ENCODE measurements around the gene POR.

Gene POR

GRCh38 chr7:75915416-75916156 is 631 bp downstream of the POR start:
- no peak for DNase-seq (ENCODE audit: low read depth in 1 of 2, low spot score in 1 of 2)

DNA sequence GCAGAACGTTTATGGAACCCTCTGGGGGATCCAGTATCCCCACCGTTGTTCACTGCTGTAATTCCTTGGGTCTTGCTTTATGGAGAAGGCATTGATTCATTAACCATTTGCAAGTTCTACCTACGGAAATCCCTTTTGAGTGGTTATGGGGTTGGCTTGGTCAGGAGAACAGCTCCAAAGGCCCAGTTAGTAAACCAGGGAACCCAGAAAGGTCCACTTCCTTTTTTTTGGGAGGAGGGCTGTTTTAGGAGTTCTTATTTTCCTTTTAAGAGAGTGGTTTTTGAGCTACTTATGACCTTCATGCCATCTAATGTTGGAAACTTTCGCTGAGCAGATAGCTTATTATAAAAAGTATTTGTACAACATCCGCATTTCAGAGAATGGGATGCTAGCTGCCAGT is 1.3 kb downstream of the POR start:
- no peak for DNase-seq (ENCODE audit: low read depth in 1 of 2, low spot score in 1 of 2)

DNA sequence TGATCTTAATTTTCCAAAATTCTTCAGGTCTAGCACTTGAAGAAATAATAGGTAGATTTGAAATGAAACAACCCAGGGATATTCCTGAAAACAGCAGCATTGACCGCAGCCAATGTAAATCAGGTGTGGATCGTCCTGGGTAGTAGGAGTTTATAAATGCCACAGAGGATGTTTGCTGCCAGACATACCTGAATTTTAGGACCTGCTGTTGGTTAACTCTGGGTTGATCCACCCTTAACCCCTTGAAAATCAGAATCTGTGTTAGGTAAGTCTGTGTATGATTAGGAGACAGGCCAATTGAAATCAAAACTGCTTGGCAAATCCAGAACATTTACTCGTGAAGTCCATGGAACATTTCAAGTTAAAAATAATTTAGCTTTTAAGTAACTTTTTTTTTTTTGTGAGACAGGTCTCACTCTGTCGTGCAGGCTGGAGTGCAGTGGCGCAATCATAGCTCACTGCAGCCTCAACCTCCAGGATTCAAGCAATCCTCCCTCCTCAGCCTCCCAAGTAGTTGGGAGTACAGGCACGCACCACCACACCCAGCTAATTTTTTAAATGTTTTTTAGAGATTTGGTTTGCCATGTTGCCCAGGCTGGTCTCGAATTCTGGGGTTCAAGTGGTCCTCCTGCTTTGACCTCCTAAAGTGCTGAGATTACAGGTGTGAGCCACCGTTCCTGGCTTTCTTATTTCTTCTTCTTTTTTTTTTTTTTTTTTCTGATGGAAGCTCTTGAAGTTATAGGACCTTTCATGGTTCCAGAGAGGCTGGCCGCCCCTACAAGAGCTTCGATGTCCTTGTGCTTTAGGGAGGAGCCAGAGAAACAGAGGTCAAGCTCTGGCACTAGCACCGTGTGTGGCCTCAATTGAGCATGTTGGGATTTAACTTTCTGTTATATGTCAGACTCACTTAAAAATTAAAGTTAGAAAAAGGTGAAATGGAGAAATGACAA is 2.0 kb downstream of the POR start:
- no peak for DNase-seq (ENCODE audit: low read depth in 1 of 2, low spot score in 1 of 2)

GRCh38 chr7:75920431-75921161 is 5.6 kb downstream of the POR start:
- peak in 1 of 2 donors; percentile 33 for DNase-seq (ENCODE audit: low read depth in 1 of 2, low spot score in 1 of 2)

GRCh38 chr7:75921479-75921878 is 6.5 kb downstream of the POR start:
- DNase-seq (ENCODE audit: low read depth in 1 of 2, low spot score in 1 of 2): no peak

- DNase-seq (ENCODE audit: low read depth in 1 of 2, low spot score in 1 of 2): no peak
These were observed 8.1 kb downstream of the POR start for GRCh38 chr7:75922966-75923603.

DNA sequence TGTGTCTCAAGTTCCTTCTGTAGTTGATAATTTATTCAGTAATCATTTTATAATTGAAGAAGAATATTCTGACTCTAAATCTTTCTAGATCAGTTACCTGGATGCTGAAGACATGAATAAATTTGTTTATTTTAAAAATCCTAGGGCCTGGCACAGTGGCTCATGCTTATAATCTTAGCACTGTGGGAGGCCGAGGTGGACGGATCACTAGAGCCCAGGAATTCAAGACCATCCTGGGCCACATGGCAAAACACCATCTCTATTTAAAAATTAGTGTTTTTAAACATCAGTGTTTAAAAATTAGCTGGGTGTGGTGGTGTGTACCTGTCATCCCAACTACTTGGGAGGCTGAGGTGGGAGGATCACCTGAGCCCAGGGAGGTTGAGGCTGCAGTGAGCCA is 9.3 kb downstream of the POR start:
- no peak for DNase-seq (ENCODE audit: low read depth in 1 of 2, low spot score in 1 of 2)

DNA sequence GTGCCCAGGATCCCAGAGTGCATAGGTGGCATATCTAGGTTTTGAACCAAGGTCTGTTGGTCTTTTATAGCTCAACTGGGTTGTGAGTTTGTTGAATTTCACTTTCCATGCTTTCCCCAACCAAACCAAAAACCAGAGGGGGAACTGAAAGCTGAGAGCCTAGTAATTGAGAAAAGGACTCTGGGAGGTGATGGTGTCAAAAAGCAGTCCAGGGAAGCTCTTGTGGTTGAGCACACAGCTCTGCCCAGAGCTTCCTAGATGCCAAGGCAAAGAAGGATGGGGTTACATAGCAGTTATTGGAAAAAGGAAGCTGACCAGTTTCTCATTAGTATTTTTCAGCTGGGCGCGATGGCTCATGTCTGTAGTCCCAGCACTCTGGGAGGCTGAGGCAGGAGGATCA is 9.9 kb downstream of the POR start:
- DNase-seq (ENCODE audit: low read depth in 1 of 2, low spot score in 1 of 2): no peak

DNA sequence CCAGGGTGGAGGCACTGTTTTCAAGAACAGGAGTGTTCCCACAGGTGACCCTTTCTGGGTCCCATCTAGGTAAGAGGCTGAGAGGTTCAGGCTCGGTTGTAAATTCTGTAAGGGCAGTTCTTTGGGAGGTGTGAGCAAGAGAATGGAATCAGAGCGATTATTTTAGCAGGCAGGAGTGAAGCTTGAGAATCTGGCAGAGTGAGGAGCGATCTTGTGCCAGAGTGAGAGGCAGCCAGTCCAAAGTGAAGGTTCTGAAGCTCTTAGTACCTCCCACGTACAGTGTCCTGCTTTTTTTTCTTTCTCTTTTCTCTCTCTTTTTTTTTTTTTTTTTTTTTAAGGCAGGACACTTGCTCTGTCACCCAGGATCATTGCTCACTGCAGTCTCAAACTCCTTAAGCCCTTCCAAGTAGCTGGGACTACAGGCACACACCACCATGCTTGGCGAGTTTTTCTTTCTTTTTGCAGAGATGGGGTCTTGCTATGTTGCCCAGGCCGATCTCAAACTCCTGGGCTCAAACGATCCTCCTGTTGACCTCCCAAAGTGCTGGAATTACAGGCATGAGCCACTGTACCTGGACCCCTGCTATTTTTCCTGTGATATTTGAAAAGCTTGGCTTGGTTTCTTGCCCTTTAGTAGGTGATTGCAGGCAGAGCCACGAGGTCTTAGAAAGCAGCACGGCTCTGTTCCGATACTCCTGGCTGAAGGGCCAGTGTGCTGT is 10.9 kb downstream of the POR start:
- DNase-seq (ENCODE audit: low read depth in 1 of 2, low spot score in 1 of 2): no peak

DNA sequence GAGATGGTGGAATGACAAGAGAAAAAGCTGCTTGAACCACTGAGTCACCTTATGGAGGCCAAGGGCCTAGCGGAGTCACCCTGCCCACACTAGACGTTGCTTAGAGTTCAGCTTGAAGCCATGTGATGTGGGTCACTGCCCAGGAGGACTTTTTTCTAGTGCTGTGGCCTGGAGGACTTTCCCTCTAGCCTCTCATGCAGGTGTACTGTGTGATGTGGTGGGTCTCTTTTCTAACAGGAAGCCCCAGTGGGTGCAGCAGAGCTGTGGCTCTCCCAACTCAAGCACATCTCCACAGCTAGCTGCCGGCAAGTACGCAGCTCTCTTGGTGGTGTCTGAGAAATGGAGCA is 13.6 kb downstream of the POR start:
- DNase-seq (ENCODE audit: low read depth in 1 of 2, low spot score in 1 of 2): no peak

DNA sequence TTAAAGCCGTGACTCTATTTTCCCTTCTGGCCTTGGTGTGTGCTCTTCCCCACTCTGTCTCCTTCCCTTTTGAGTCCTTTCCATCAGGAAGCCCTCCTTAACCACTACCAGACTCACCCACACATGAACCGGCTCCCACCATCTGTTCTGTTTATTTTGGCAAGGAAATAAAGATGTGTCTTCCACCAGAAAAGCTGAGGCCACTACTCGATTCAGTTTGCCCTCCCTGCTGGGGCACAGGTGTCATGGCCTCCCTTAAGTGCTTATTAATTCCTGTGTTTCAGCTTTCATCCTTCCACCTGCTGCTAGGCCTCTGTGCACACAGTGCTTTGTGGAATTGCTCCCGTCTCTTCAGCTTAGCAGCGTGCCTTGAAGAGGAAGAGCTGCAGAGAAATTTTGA is 16.7 kb downstream of the POR start:
- DNase-seq (ENCODE audit: low read depth in 1 of 2, low spot score in 1 of 2): no peak

DNA sequence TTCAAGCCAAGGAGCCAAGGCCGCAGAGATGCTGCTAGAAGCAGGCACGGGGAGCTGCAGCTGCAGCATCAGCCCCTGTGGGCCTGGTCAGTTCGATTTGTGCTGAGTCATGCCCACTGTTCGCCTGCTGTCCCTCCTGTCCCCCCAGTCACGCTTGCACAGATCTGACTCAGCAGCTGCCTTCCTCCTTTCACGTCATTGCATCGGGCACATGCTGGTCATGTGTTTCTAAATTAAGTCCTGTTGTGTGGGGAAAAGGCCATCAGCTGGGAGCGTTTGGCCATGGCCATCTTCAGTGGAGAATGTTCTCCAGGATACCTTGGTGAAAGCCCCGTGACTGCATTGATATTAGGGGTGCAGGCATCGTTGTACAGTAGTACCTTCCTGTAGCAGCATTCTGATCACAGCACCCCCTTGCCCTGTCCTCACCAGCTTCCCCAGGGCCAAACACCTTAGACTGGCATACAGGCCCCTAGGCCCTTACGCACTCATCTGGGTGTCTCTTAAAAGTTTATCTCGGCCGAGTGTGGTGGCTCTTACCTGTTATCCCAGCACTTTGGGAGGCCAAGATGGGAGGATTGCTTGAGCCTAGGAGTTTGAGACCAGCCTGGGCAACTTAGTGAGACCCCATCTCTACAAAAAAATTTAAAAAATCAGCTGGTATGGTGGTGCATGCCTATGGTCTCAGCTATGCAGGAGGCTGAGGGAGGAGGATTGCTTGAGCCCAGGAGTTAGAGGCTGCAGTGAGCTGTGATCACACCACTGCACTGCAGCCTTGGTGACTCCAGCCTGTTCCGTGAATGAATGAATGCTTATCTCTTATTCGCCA is 23.2 kb downstream of the POR start:
- DNase-seq (ENCODE audit: low read depth in 1 of 2, low spot score in 1 of 2): no peak

DNA sequence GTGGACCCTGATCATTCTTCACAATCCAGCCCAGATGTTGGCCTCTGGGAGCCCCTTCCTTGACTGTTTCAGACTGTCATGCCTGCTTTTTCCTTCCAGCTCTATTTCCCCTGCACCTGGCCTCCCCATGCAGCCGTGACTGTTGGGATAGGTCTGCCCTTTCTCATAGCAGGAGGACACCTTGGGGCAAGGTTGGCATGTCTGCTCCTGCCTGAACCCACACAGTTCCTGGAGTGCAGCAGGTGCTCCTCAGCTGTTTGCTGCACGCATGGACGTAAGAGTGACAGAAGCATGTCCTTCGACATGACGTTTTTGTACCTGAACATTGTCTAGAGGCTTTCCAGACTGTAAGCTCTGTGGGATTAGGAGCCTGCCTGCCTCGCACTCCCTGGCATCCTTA is 24.0 kb downstream of the POR start:
- DNase-seq (ENCODE audit: low read depth in 1 of 2, low spot score in 1 of 2): no peak

GRCh38 chr7:75943864-75944263 is 28.9 kb downstream of the POR start:
- no peak for DNase-seq (ENCODE audit: low read depth in 1 of 2, low spot score in 1 of 2)

GRCh38 chr7:75944507-75944906 is 29.6 kb downstream of the POR start:
- DNase-seq (ENCODE audit: low read depth in 1 of 2, low spot score in 1 of 2): no peak

DNA sequence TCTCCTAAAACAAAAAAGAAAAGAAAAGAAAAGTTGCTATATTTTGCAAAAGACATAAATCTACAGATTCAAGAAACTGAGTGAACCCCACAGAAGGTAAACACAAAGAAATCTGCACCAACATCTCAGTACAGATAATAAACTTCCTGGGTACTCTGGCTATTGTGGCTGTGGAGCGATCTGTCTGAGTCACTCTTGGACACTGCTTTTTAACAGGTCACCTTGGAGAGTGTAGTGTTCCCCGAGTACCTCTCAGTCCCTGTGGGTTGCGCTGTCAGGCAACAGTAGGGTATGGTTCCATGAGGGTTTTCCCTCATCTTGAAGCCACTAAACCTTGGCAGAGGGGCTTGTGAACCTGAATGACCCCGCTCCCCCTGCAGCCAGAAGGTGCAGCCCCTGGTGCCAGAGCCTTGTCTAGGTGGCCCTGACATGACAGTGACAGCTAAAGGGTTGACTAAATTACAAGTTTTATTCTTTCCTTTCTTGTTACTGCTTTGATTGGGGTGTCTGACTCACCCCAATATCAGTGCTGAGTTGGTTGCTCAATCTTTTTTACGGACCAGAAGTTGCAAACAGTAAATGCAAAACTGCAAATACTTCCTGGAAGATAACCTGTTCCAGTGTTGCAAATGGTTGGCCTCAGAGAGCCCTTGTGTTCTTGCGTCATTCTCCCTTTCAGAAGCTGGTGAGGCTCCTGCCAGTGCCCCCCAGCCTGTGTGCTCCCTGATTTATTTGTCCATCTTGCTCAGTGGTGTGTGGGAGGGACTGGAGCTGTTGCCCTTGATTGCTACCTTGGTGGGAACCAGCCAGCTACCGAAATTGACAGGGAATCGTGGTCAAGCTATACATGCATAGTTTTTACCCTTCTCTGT is 30.6 kb downstream of the POR start:
- DNase-seq (ENCODE audit: low read depth in 1 of 2, low spot score in 1 of 2): no peak

DNA sequence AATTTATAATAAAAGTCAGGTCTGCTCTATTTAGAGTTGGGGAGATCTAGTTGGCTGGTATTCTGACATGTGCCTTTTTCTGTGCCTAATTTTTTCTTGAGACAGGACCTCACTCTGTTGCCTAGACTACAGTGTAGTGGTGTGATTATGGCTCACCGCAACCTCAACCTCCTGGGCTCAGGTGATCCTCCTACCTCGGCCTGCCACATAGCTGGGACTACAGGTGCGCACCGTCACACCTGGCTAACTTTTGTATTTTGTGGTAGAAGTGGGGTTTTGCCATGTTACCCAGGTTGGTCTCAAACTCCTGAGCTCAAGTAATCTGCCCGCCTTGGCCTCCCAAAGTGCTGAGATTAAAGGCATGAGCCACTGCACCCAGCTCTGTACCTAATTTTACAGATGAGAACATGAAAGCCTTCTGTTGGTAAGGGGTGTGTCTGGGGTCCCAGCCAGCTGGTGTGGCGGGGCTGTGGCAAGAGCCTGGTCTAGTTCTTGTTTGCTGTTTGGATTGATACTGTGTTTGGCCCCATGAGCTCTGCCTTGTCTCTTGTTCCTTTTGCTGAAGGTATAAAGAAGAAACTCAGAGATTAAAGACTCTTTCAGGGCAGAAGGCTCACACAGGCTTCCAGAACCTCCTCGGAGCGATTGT is 31.4 kb downstream of the POR start:
- no peak for DNase-seq (ENCODE audit: low read depth in 1 of 2, low spot score in 1 of 2)

- no peak for DNase-seq (ENCODE audit: low read depth in 1 of 2, low spot score in 1 of 2)
These were observed 33.2 kb downstream of the POR start for GRCh38 chr7:75948179-75948578.
